Measurements from ENCODE around the gene PPP1R9A.

- TF ChIP-seq, protein P1, sequence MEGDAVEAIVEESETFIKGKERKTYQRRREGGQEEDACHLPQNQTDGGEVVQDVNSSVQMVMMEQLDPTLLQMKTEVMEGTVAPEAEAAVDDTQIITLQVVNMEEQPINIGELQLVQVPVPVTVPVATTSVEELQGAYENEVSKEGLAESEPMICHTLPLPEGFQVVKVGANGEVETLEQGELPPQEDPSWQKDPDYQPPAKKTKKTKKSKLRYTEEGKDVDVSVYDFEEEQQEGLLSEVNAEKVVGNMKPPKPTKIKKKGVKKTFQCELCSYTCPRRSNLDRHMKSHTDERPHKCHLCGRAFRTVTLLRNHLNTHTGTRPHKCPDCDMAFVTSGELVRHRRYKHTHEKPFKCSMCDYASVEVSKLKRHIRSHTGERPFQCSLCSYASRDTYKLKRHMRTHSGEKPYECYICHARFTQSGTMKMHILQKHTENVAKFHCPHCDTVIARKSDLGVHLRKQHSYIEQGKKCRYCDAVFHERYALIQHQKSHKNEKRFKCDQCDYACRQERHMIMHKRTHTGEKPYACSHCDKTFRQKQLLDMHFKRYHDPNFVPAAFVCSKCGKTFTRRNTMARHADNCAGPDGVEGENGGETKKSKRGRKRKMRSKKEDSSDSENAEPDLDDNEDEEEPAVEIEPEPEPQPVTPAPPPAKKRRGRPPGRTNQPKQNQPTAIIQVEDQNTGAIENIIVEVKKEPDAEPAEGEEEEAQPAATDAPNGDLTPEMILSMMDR (IDR thresholded peaks at IDR 0.05; ENCODE audit: borderline replicate concordance, extremely low read depth, low read length, poor library complexity, severe bottlenecking) = no peak
- TF ChIP-seq EZH2 (IDR thresholded peaks at IDR 0.05; ENCODE audit: borderline replicate concordance, low read depth, low read length, severe bottlenecking) = no peak
These were observed 20.8 kb downstream of the PPP1R9A start for GRCh38 chr7:94928168-94928707.
